KG1 (cell line): ENCODE results near the gene PRSS56.
A peak's percentile ranks its signal among the peaks of the same experiment; 100 is the strongest.

Experiments
- DNase-seq: peaks from one replicate; lab custom pipeline; 2025; lab: John Stamatoyannopoulos, UW

PRSS56 gene

DNA sequence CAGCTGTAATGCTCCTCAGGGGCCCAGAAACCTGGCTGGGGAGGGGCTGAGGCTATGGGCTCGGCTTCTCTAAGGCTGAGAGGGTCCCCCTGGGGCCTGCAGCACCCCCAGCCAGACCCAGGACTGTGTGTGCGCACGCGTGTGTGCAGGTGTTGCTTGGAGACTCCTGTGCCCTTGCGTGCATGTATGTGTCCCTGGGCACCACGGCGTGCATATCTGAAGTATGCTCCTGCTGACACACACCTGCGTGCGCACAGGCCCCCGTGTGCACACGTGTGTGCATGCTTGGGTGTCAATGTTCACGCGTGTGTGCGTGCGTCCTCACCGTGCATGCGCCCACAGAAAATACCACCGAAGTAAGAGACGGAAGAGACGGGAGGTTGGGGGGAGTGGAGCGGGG is 17.7 kb upstream of the PRSS56 start:
- no peak for DNase-seq

GRCh38 chr2:232502911-232503808 is 17.0 kb upstream of the PRSS56 start:
- no peak for DNase-seq

GRCh38 chr2:232503809-232504323 is 16.3 kb upstream of the PRSS56 start:
- no peak for DNase-seq

GRCh38 chr2:232504438-232504837 is 15.8 kb upstream of the PRSS56 start:
- no peak for DNase-seq

- DNase-seq: no peak
These were observed 14.3 kb upstream of the PRSS56 start for GRCh38 chr2:232505856-232506255.

DNA sequence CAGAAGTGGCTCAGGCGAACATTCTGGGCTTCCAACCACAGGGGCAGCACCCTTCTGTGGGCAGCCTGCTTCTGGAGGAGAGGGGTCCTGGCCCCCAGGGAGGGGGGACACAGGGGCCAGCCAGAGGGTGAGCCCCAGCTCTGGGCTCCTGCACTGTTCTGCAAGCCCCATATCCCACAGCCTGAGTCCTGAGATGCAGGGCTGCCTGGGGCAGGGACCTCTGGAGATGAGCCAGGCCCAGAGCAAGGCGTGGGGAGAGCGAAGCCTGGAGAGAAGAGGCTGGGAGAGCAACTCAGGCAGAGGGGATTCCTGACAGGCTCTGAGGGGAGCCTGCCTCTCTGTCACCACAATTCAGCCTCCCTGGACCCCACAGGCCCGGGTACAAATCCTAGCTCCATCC is 13.5 kb upstream of the PRSS56 start:
- DNase-seq: no peak

GRCh38 chr2:232508251-232508650 is 11.9 kb upstream of the PRSS56 start:
- DNase-seq: no peak

GRCh38 chr2:232511336-232511890 is 8.8 kb upstream of the PRSS56 start:
- no peak for DNase-seq

GRCh38 chr2:232512602-232513001 is 7.6 kb upstream of the PRSS56 start:
- DNase-seq: no peak

- DNase-seq: no peak
These were observed 6.8 kb upstream of the PRSS56 start for GRCh38 chr2:232513353-232513752.

GRCh38 chr2:232515639-232516038 is 4.5 kb upstream of the PRSS56 start:
- no peak for DNase-seq

GRCh38 chr2:232516551-232516950 is 3.6 kb upstream of the PRSS56 start:
- no peak for DNase-seq

DNA sequence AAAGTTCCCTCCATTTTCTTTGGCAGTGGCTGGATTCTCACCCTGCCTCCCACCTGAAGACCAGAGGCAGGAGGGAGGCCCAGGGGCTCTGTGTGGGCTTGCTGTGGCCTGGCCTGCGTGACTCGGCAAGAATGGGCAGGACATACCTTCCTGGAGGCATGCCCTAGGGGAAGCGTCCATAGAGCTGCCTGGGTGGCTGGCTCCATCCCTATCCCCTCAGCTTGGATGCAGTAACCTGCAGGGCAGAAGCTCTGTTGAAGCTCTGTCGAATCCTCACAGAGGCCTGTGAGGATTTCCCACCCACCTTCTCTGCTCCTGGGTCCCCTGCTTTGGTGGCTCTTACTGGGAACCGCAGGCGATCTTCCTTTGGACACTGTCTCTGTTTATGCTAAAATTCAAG is 1.3 kb upstream of the PRSS56 start:
- no peak for DNase-seq

GRCh38 chr2:232520489-232520888 is 301 bp downstream of the PRSS56 start:
- DNase-seq: no peak

DNA sequence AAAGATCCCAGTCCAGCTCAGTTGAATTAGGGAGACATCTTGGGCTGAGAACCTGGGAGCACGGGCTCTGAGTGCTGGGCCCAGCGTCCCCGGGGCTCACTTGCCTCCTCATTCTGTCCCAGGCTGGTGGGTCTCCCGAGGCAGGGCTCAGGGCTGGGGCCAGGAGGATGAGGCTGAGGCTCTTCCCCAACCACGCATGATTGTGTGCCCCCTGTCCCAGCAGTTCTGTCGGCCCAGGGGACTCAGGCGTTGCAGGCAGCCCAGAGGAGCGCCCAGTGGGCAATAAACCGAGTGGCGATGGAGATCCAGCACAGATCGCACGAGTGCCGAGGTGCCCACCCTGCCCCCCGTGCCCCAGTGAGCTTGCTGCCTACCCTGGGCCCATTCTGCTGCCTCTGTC is 910 bp downstream of the PRSS56 start:
- DNase-seq: no peak

DNA sequence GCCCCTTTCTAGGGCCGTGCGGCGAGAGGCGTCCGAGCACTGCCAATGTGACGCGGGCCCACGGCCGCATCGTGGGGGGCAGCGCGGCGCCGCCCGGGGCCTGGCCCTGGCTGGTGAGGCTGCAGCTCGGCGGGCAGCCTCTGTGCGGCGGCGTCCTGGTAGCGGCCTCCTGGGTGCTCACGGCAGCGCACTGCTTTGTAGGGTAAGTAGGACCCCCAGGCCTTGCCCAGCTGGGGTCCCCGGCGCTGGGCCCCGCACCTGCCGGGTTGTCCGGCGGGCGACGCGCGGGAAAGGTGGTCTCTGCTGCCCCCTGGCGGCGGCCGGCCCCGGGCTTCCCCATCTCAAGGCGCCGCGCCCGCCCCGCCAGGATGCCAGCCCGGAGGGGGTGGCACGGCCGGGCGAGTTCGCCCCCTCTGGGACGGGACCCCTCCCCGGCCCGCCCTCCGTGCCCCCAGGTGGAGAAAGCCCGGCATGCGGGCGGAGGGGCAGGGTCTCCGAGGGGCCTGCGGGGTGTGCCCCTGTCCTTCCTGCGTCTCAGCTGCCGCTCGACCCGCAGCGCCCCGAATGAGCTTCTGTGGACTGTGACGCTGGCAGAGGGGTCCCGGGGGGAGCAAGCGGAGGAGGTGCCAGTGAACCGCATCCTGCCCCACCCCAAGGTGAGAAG is 1.9 kb downstream of the PRSS56 start:
- no peak for DNase-seq

DNA sequence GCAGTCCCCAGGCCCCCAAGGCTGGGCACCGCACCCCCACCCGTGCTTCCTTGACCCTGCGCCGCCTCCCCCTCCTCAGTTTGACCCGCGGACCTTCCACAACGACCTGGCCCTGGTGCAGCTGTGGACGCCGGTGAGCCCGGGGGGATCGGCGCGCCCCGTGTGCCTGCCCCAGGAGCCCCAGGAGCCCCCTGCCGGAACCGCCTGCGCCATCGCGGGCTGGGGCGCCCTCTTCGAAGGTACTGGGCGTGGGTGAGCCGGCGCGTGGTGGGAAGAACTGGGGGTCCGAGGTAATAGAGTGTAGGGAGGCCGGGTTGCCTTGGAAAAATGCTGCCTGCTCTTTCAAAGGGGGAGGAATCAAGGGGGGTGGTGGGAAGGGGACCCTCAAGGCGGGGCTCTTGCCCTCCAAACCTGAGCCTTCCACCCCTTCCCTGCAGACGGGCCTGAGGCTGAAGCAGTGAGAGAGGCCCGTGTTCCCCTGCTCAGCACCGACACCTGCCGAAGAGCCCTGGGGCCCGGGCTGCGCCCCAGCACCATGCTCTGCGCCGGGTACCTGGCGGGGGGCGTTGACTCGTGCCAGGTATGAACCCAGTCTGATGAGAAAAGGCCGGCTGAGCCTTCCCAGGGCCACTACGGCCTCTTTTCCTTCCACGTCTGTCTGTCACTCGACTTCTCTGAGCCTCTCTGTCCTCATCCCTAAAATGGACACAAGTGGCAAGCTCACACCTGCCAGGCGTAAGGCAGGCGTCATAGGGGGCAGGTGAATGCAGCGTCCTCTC is 2.6 kb downstream of the PRSS56 start:
- no peak for DNase-seq

- DNase-seq: no peak
These were observed 3.2 kb downstream of the PRSS56 start for GRCh38 chr2:232523402-232523681.

DNA sequence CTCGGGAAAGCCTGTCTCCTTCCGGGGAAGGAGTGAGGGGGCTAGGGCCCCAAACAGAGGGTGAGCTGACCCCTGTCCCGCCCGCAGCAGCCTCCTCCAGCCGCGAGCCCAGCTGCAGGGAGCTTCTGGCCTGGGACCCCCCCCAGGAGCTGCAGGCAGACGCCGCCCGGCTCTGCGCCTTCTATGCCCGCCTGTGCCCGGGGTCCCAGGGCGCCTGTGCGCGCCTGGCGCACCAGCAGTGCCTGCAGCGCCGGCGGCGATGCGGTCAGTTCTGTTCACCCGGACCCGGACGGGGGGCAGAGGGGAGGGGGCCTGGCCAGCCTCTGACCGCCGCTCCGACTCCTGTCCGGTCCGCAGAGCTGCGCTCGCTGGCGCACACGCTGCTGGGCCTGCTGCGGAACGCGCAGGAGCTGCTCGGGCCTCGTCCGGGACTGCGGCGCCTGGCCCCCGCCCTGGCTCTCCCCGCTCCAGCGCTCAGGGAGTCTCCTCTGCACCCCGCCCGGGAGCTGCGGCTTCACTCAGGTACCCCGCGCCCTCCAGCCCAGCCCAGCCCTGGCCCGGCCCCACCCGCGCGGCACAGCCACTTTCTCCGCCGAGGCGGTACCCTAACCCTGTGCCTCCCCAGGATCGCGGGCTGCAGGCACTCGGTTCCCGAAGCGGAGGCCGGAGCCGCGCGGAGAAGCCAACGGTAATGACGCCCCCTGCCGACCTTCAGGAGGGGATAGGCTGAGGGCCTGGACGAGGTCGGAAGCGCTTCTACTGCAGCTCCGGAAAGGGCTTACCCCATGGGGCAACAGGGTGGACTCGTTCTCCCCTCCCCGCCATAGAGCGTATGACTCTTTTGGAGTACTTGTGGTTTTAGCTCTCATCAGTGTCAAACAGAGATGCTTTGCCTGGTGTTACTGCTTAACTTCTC is 3.8 kb downstream of the PRSS56 start:
- DNase-seq: peak; percentile 39

DNA sequence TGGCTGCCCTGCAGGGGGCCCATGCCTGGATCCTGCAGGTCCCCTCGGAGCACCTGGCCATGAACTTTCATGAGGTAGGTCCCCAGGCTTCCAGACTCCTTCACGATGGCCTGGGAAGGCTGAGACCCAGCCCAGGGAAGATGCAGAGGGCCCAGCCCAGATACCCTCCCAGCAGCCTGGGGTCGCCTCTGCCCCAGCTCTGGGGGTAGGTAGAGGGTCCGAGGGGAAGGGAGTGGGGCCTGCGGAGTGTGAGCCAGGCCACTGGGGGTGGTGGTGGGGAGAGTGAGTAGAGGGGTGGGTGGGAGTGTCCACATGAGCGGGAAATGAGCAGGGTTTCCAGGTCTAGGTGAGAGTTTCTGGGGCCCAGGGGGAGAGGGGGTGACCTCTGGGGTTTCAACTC is 4.6 kb downstream of the PRSS56 start:
- no peak for DNase-seq

GRCh38 chr2:232525199-232525598 is 5.0 kb downstream of the PRSS56 start:
- no peak for DNase-seq
